NCI-H1417 treated with DMSO at 0.1 percent for 48 hours (cell line): ENCODE measurements around the gene HOXA10.

Source experiments
- DNase-seq: peaks from one replicate; lab custom pipeline; 2025; lab: John Stamatoyannopoulos, UW

HOXA10 gene

DNA sequence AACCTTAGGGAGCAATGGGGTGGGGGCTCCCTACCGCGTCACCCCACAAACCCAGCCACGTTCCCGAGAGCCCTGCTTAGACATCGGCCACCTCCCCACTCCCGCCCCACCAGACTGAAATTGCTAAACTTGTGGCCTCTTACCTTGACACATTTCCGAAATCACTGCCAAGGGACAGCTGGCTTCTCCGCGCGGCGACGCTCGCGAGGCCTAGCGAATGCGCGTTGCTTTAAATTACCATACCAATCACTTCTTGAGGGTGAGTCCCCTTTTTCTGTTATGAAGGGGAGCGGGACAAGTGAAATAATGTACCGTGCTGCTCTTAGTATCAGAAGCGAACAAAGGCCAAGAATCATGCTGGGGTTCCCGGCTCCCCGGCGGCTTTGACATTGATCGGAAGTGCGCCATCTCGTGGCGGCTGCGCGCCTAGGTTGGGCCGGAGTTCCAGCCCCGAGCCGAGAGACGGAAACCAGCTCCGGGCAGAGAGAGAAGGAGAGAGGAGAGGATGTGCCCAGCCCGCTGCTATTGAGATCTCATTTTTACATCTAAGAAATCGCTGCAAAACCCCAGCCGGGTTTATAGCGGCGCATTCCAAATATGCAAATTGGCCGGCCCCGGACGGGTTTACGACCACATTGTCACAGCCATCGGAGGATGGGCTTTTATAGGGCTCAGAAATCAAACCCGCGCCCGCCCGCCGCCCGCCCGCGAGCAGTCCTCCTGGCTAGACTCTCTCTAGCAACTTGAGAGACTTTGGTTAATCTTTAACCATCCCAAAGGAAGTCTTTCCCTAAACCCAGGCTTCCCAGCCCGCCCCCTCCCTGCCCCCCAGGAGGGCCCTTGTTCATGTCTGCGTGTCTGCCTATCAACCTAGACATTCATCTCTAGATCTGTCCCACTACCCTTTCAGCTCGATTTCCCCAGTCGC is 5.6 kb upstream of the HOXA10 start:
- no peak for DNase-seq

DNA sequence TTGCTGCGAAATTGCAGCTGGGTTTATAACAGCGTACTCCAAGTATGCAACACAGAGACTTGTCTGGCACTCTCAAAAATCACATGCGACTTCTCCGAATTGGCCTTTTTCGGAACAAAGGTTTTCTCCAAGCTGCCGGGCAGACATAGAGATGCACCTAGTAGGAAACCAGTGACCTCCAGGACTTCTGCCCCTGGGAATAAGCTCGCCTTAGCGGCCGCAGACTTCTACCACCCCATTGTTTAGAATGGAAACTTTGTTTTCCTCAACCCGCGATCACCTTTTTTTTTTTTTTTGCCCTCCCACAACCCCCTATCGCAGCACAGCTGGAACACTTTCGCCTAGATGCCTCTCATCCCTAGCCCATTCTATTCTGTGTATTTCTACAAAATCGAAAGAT is 4.9 kb upstream of the HOXA10 start:
- no peak for DNase-seq

DNA sequence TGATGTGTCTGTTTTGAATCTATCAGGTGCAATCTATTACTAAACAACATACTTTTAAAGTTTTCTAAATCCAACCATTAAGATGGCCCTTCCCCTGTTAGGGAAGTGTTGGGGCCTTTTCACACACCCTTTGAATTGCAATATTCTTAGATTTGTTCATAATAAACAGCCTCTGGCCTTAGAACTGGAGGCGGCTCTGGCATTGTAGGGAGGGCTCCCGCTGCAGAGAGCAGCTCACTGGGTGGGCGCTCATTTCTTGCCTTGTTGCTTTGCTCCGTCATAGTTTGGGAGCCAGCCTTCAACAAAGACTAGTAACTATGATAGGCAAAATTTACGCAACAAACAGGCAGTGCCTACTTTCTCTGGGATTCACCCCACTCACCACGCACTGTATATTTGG is 4.2 kb upstream of the HOXA10 start:
- DNase-seq: no peak

DNA sequence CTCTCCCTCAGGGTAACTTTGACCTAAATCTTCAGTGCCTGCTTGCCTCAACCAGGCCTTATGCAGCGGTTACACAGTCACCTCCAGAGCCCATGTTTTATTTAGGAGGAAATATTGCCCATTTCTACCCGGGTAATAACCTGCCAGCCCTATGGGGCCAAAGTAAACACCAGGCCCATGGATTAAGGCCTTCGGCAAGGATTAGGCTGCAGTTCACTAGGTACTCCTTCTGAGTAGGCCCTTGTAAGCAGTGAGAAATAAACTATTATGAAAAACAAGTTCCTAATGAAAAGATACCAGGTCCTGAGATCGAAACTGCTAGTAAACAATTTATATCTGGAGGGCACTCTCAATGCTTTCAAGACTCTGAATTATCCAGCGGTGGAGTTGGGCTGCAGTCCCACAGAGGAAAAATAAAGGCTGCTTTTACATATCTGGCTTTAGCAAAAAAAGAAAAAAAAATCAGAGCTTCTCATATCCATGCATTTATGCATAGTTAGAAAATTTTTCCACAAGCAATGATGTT is 3.7 kb upstream of the HOXA10 start:
- no peak for DNase-seq

DNA sequence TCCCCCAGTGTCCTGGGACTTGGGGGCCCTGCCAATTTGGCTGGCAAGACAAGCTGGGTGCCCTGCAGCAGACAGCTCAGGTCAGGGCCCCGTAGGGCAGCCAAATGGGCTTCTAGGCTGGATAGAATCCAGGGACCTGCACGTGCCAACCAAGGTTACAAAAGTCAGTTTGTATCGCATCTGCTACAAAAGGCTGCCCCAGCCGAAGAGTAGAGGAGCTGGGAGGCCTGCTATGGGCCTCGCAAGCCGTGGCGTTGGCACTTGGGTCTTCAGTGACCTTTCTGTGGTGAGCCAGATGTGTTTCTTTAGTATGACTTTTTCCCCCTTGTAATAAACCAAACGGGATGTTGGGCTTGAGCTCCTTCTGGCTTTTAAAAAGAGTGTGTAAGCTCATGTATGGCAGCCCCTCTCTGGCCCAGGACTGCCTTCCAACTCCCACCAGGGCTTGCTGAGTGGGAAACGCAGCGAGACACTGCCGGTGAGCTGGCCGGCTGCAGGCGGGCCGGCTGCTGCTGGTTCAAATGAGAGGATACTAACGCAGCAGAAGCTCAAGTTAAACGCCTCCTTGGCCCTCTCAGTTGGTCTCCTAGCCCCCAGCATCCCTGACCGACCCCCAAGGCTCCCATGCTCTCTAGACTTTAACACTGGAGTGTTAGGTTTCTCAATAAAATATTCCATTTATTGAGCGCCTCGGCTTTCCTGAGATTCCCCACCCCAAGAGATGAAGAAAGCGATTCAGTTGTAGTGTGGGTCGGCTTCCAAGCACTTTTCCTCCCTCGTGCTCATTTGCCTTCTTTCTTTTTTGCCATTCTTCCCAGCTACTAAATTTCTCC is 3.1 kb upstream of the HOXA10 start:
- DNase-seq: no peak

DNA sequence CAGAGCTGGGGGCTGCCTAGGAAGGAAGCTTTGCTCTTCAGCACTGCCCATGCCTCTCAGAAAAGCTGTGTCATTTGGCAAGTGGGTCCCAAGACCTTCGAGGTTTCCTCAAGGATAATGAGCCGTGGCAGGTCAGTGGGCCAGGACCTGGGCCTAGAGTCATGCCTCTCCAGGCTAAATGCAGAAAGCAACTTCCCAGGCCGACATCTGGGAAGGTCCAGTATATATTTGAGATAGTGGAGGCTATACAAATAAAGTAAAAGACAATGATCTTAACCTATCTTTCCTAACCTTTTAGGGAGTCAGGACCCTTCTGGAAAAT is 2.4 kb upstream of the HOXA10 start:
- no peak for DNase-seq

DNA sequence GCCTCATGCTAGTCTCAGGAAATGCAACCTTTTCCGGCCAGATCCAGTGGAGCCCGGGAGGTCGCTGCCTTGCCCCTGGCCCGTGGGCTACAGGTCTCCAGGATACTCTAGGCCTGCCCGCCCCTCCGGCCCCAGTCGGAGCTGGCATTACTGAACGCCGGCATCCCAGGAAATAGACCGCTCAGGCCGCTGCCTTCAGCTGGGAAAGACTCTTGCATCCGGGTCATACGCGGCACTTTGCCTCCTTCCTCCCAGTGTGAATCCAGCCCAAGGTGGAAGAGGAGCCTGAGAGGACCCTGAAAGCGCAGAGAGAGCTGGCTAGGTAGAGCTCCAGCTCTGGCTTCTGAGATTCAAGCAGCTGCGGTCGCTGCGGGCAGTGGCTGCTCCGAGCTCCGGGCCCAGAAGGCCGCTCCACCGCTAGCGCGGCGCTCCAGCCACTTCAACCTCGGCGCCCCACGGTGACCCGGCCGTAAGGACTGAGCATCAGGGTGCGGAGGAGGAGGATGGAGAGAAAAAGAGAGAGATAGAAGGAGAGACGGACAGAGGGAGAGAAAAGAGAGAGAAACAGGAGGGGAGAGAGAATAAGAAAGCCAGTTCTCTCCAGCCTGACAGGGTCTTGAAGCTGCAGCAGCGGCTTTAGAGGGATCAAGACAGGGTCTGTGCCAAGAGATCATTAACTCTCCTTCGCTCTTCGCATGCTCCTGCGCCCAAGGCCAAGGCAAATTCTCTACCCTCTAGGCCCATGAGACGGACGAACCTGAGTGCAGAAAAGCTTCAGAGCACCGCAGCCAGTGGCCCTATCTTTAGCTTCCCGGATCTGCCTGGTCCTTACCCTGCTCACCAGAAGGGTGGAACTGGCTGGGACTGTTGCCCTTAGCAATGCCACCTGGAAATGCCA is 1.8 kb upstream of the HOXA10 start:
- no peak for DNase-seq

DNA sequence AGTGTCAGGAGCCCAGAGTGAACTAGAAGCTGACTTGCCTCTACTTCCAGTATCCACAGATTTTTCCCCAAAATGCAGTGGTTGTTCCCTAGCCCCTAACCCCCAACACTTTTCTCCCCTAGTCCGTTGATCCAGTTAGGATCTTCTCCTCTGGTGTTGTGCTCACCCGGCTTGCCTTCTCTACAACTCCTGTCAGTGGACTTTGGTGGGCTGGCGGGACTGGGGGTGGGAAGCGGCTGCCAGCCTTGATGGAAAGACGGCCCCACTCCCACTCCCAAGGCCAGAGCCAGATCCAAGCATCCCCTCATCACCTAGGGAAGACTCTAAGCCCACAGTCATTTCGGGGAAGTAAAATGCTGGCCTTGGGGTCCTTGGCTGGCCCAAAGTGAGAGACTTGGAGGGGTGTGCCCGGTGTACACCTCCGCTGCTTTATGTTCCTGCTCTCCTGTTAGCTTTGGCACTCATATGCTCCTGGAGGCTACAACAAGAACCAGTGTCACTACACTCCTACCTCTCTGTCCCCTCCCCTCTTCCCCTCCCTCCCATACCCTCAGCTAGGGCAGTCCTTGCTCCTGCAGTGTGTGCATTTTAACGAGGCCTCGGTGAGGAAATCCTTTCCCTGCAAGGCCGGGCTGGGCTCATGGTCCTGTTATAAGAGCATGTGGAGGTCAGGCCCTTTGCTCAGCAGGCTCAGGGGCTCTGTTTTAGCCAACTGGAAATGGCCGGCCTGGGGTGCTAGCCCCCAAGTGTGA is 930 bp upstream of the HOXA10 start:
- no peak for DNase-seq

DNA sequence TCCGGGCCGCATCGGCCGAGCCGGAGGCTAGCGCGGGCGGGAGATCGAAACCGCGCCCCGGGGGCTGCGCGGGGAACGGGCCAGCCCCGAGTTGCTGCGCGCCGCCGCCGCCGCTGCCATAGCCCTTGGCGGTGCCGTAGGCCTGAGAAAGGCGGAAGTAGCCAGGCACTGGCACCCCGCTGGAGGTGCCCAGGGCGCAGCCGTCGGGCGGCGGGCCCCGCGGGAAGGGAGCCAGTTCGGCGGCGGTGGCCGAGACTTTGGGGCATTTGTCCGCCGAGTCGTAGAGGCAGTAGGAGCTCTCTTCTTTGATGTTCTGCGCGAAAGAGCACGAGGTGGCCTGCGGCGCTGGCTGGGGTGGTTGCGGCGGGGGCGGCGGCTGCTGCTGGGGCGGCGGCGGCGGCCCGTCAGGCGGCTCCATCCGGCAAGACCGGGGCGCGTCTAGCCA is 587 bp downstream of the HOXA10 start:
- DNase-seq: no peak

DNA sequence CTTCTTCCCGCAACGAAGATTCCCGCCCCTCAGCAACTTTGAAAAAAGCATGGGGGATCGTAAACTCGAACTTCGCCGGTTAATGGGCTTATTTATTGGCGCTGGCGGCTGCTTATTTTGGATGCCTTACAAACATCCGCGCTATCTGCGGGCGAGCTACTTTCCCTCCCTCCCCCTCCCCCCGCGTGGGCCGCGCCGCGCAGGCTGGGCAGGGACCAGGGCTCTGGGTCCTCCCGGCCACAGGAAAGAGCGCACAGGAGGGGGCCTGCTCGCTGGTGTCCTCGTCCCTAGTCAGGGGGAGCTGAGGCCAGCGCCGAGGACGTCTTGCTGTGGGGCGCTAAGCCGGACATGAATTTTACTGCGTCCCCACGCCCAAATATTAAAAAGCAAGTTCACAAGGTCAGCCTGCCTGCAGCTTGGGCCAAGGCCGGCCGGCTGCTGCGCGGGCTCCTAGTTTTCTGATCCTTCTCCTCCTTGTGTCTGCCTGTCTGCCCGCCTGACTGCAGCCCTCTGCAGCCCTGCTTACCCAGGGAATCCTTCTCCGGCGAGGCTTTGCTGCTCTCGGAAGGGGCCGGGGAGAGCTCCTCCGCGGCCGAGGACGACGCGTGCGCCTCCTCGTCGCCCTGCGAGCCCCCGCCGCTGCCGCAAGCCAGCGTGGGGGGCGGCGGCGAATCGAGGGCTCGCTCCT is 1.2 kb downstream of the HOXA10 start:
- no peak for DNase-seq

DNA sequence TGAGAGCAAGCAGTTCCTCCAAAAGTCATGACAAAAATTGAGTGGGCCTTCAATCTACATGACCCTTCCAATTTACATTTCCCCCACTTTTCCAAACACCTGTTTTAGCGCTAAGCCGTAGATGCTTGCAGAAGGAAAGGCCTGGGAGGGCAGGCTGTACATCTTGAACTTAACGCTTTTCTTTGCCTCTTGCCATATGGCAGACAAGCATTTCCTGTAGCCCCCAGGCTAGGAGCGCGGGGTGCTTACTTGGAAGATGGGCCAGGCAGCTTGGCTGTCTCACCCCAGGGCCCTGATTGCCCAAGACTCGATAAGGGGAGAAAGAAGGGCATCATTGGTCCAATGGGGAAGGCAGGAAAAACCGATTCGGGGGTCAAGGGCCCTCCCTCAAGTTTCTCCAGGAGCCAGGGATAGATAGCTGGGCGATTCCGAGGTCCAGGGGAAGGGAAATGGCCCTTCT is 1.8 kb downstream of the HOXA10 start:
- no peak for DNase-seq

DNA sequence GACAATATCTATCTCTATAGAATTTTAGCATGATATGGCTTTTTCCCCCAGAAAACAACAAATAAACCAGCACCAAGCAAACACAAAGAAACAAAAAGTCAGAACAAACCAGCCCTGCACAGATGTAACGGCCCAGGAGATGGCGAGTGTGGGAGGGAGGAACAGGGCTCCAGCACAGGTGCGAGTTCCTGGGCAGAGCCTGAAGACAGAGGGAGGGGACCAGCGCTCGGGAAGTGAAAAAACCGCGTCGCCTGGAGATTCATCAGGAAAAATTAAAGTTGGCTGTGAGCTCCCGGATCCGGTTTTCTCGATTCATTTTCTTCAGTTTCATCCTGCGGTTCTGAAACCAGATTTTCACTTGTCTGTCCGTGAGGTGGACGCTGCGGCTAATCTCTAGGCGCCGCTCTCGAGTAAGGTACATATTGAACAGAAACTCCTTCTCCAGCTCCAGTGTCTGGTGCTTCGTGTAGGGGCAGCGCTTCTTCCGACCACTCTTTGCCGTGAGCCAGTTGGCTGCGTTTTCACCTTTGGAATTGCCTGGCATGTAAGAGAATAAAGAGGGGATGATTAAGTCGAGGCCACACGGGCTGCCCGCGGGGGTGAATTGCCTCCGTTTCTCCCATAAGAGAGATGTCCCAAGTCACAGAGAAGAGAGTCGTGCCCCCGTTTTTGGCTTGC is 2.3 kb downstream of the HOXA10 start:
- peak; percentile 46 for DNase-seq

DNA sequence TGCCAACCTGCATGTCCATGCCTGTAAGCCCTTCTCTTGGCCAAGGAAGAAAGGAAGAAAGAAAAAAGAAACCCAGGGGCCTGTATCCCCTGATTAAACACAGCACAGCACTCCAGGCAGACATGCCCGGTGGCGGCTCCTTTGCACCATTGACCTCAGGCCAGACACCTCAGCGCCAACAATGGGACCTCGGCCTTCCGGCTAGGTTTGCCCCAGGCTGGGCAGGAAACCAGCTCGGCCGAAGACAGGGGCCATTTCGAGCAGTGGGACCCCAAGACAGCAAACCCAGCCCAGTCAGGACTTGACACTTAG is 2.8 kb downstream of the HOXA10 start:
- DNase-seq: no peak

DNA sequence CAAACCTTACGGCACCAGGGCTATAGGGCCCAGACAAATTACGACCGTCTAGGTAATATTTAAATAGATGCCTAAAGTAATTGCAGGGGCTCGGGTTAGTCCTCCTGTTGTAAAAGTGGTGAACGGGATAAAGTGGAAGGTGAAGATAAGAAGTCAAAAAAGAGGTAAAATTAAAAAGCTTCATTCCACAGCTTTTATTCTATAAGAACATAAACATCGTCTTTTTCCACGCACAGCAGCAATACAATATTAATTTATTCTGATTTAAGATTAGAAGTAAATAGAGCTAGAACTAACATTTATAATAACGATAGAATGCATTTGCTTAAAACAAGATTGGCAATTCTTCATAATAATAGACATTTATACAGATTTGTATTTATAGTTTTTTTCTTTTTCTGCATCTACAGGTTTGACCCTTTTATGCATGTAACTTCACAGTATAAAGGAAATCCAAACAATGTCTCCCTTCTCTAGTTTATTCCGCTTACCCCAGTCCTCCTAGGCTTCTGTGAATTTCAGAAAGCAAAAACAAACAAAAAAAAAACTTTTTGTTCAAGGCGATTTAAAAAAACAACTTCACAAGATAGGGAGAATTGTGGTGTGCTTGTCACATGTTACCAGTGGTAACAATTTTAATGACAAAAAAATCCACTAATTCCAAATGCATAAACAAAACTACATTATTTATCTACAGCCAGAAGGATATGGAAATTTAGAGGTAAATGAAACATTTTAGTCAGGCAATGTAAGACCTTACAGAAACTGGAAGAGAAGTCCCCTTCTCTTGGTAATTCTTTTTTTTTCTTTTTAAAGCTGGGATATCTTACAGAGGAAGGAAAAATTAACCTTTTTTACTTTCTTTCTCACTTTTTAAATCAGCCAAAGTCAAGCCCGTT is 3.4 kb downstream of the HOXA10 start:
- no peak for DNase-seq

DNA sequence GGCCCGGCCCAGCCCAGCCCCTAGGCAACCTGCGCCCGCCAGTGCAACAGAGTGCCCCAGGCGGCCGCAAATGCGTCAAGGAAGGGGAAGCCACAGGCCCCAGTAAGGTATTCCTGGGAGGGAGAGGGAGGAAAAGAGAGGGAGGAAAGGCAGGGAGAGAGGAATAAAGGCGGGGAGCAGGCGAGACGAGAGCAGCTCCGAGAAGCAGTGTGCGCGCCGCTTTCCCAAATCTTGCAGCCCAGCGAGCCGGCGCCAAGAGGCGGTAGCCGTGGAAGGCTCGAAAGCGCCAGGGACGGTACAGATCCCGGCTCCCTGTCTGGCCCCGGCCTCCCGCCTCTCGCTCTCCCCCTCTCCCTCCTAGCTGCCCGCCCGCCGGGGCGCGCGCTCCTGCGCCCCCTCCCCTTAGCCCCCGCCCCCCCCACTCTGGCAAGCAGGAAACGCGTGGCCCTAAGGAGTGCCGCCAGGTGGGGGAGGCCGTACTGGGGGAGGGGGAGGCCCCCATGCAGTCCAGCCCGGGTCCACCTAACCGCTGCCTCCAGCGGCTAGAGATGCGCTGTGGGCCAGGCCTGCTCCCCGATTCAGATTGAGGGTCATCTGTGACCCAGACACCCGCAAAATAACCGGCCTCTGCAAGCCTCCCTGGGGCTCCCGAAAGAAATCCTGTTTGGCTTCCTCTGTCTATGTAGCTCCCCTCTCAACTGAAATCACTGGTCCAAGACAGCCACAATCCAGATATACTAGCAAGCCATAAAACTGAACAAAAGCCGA is 4.3 kb downstream of the HOXA10 start:
- no peak for DNase-seq

DNA sequence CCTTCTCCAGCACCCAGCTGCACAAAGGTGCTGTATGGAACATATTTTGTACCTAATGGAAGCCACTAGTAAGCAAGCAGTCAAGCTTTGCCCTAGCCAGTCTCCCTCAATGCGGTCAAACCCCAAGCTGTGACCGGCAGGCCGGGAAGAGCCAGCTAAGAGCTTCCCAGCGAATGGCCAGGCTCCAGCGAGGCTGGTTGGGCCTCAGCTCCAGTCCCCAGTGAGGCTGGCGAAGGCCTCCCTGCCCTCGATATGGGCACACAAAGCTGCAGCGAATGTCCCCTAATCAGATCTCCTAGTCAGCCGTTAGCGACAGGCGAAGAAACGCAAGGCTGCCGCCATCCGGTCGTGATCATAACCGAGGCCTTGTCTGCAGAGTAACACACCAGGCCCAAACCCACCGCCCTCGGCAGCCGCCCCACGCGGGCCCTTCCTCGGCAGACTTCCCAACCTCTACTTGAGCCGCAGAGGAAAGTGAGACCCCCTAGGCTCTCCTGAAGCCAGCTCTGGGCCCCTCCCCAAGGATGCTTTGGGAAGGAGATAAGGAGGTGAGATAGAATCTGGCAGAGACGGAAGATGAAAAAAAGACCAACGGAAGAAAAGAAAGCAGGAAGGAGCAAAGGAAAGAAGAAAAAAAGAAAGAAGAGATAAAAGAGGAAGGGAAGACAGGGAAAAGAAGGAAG is 5.7 kb downstream of the HOXA10 start:
- no peak for DNase-seq

DNA sequence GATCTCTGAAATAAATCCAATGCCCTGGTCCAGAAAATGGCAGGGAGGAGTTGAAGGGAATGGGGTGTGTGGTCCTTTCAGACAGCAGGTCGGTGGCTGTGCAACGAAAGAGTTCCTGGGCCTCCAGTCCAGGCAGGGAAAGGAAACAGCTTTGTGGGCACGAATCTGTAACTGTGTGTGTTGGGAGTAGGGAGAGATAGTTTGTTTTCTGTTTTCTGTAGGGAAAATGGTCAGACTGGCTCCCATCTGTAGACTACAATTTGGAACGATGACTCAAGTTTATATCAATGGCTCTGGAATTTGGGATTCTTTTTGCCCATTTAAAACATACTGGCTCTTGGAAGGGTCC is 6.2 kb downstream of the HOXA10 start:
- no peak for DNase-seq
